Thyroid gland (tissue), 4 donors: ENCODE measurements around the gene ZNF396. TPM values are rescaled to one million over a fixed set of nuclear protein-coding genes. Genes with fewer than 3 reads are reported as not detected.

Experiments used
- DNase-seq, 2 donors: peaks; one replicate each; pipeline ENCODE4 v3.0.0-alpha.2; 2019
- H3K27ac ChIP-seq, 3 donors: fragments of 200-600 bp; sonication (generic); 1 replicate in 2 of 3; 2 replicates in 1 of 3; pipeline ENCODE4 v1.5.1; 2016 to 2019; ENCODE audit warnings: mild to moderate bottlenecking in 1 of 3, moderate library complexity in 1 of 3
- H3K27me3 ChIP-seq: fragments of 200-600 bp; sonication (generic); one replicate; pipeline ENCODE4 v1.5.1; 2019
- H3K36me3 ChIP-seq, 2 donors: fragments of 200-600 bp; sonication (generic); one replicate each; pipeline ENCODE4 v1.5.1; 2016 to 2019
- H3K4me1 ChIP-seq, 2 donors: fragments of 200-600 bp; sonication (generic); one replicate each; pipeline ENCODE4 v1.5.1; 2017 to 2019
- H3K4me3 ChIP-seq, 3 donors: fragments of 200-600 bp; sonication (generic); replicated peaks in 1 of 3; 1 replicate in 2 of 3; 2 replicates in 1 of 3; pipeline ENCODE4 v1.5.1; 2016; ENCODE audit warnings: mild to moderate bottlenecking in 1 of 3
- H3K9me3 ChIP-seq: fragments of 200-600 bp; sonication (generic); one replicate; pipeline ENCODE4 v1.5.1; 2017
- POLR2A ChIP-seq, 2 donors: fragments of 450-650 bp; IDR thresholded peaks; one replicate each; pipeline ENCODE4 v1.6.1; 2017; ENCODE audit warnings: antibody characterized with exemption in 2 of 2, mild to moderate bottlenecking in 2 of 2, moderate library complexity in 1 of 2
- WGBS, 2 donors: methylation state at CpG; one replicate each; pipeline ENCODE4 v1.1.5; 2017; 5-methylcytosine and 5-hydroxymethylcytosine counted together
- intact Hi-C: fragments of 100-400 bp; cut with DNase I; formaldehyde crosslinking; loops from one replicate; pipeline ENCODE4 v1.15.1; 2023
- total RNA-seq, 4 donors: library from RNA; depleted of rRNA; stranded (reverse); fragments of >200 nt; gene quantifications; one replicate each; pipeline ENCODE4 v1.2.3, GENCODE V29; 2016
- TF ChIP-seq, protein P1 (sequence below), 6 experiments: fragments of 200-600 bp in 3 of 6; fragments of 450-650 bp in 3 of 6; sonication (generic) in 3 of 6; IDR thresholded peaks; one replicate each; pipeline ENCODE4 v1.5.1; 2016 to 2019; ENCODE audit warnings: antibody characterized with exemption in 6 of 6, mild to moderate bottlenecking in 2 of 6, inconsistent platforms in 1 of 6, moderate library complexity in 1 of 6

The ZNF396 gene
- total RNA-seq, 4 donors from 2014 or later: 5.3 to 14.2 (median 9.1) TPM

DNA sequence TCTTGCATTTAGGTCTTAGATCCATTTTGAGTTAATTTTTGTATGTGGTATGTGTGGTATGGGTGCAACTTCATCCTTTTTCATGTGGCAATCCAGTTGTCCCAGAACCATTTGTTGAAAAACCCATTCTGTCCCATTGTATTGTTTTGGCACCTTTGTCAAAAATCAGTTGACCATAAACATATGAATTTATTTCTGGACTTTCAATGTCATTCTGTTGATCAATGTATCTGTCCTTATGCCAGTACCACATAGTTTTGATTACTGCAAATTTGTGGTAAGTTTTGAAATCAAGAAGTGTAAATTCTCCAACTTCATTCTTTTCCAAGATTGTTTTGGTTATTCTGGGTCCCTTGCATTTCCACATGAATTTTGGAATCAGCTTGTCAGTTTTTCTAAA is 16.6 kb upstream of the ZNF396 start:
- H3K9me3 ChIP-seq: no peaks in the 10 kb centered on the region
- H3K27me3 ChIP-seq: no peaks in the 10 kb centered on the region
- no peaks in the 10 kb centered on the region for H3K36me3 ChIP-seq
- TF ChIP-seq POLR2A (IDR thresholded peaks at IDR 0.05): no peak
- TF ChIP-seq, protein P1, sequence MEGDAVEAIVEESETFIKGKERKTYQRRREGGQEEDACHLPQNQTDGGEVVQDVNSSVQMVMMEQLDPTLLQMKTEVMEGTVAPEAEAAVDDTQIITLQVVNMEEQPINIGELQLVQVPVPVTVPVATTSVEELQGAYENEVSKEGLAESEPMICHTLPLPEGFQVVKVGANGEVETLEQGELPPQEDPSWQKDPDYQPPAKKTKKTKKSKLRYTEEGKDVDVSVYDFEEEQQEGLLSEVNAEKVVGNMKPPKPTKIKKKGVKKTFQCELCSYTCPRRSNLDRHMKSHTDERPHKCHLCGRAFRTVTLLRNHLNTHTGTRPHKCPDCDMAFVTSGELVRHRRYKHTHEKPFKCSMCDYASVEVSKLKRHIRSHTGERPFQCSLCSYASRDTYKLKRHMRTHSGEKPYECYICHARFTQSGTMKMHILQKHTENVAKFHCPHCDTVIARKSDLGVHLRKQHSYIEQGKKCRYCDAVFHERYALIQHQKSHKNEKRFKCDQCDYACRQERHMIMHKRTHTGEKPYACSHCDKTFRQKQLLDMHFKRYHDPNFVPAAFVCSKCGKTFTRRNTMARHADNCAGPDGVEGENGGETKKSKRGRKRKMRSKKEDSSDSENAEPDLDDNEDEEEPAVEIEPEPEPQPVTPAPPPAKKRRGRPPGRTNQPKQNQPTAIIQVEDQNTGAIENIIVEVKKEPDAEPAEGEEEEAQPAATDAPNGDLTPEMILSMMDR (IDR thresholded peaks at IDR 0.05): no peak
- H3K27ac ChIP-seq: no peak overlapping the region
- H3K4me1 ChIP-seq: peaks cover 4 to 5% of the 10 kb centered on the region in 2 donors
- no peak overlapping the region for H3K4me3 ChIP-seq
- intact Hi-C loops: no loop called here
- DNase-seq: no peak

GRCh38 chr18:35392375-35392774 is 15.2 kb upstream of the ZNF396 start:
- H3K36me3 ChIP-seq: no peaks in the 10 kb centered on the region
- no peak overlapping the region for H3K27ac ChIP-seq
- H3K27me3 ChIP-seq: no peaks in the 10 kb centered on the region
- intact Hi-C loops: no loop called here
- no peak for TF ChIP-seq POLR2A (IDR thresholded peaks at IDR 0.05)
- TF ChIP-seq, protein P1 (IDR thresholded peaks at IDR 0.05): no peak
- peaks cover 4 to 5% of the 10 kb centered on the region in 2 donors for H3K4me1 ChIP-seq
- H3K9me3 ChIP-seq: no peaks in the 10 kb centered on the region
- no peak for DNase-seq
- H3K4me3 ChIP-seq: no peak overlapping the region

GRCh38 chr18:35390951-35391700 is 14.0 kb upstream of the ZNF396 start:
- Histone ChIP-seq H3K36me3 (no peaks in the 10 kb centered on the region), H3K27ac (no peak overlapping the region), H3K4me1 (peaks cover 4 to 5% of the 10 kb centered on the region in 2 donors), H3K4me3 (no peak overlapping the region), H3K27me3 (no peaks in the 10 kb centered on the region), H3K9me3 (no peaks in the 10 kb centered on the region)
- no peak for TF ChIP-seq POLR2A (IDR thresholded peaks at IDR 0.05)
- TF ChIP-seq, protein P1 (IDR thresholded peaks at IDR 0.05): no peak
- intact Hi-C loops: no loop called here
- 30 to 37% methylated on average over 3 of the region's 3 CpGs for WGBS, 2 donors
- DNase-seq: no peak

GRCh38 chr18:35389095-35389618 is 12.0 kb upstream of the ZNF396 start:
- H3K27ac ChIP-seq: peak overlapping the region; percentile 27 to 81 (median 61)
- TF ChIP-seq POLR2A (IDR thresholded peaks at IDR 0.05): peak in 1 of 2 donors; percentile 11
- TF ChIP-seq, protein P1 (IDR thresholded peaks at IDR 0.05): no peak
- H3K4me3 ChIP-seq: no peak overlapping the region
- intact Hi-C loops: no loop called here
- WGBS, 2 donors: 6 to 13% methylated on average over 5 of the region's 5 CpGs
- no peaks in the 10 kb centered on the region for H3K27me3 ChIP-seq
- no peaks in the 10 kb centered on the region for H3K36me3 ChIP-seq
- no peaks in the 10 kb centered on the region for H3K9me3 ChIP-seq
- peak; percentile 24 to 30 for DNase-seq
- H3K4me1 ChIP-seq: peaks cover 4 to 5% of the 10 kb centered on the region in 2 donors

DNA sequence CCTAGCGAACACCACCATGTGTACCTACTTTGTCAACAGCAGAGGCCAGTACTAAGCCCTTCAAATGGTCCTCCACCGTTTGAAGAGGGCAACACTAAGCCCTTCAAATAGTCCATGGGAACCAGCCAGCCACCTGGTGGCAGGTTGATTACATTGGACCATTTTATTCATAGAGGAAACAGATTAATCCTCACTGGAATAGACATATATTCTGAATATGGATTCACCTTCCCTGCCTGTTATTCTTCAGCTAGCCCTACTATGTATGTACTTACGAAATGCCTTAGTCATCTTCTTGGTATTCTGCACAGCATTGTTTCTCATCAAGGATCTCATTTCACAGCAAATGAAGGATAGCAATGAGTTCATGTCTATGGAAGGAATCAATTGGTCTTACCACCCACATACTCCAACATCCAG is 10.0 kb upstream of the ZNF396 start:
- no peak overlapping the region for H3K4me3 ChIP-seq
- DNase-seq: peak in 1 of 2 donors; percentile 7

More for the DNA sequence above, 10.0 kb upstream of the ZNF396 start:
- H3K27me3 ChIP-seq: no peaks in the 10 kb centered on the region
- TF ChIP-seq POLR2A (IDR thresholded peaks at IDR 0.05): no peak
- TF ChIP-seq, protein P1 (IDR thresholded peaks at IDR 0.05): peak in 1 of 6 experiments; percentile 11
- H3K4me1 ChIP-seq: peaks cover 4 to 5% of the 10 kb centered on the region in 2 donors
- H3K27ac ChIP-seq: no peak overlapping the region
- H3K36me3 ChIP-seq: no peaks in the 10 kb centered on the region
- intact Hi-C loops: no loop called here
- no peaks in the 10 kb centered on the region for H3K9me3 ChIP-seq
- WGBS, 2 donors: 59 to 63% methylated on average over 3 of the region's 3 CpGs
